PC-9 (cell line): Measurements from ENCODE around the gene TBCK.

Experiments used
- EZH2 ChIP-seq: fragments of 200-600 bp; sonication (generic); IDR thresholded peaks from 2 replicates; pipeline ENCODE4 v1.8.0; 2017; ENCODE audit warnings: antibody characterized with exemption, low read depth
- TF ChIP-seq, protein P1 (sequence below): fragments of 200-600 bp; sonication (generic); conservative IDR thresholded peaks from 2 replicates; pipeline ENCODE4 v1.6.1; 2017; ENCODE audit warnings: mixed run types, antibody characterized with exemption, mild to moderate bottlenecking, moderate library complexity

DNA sequence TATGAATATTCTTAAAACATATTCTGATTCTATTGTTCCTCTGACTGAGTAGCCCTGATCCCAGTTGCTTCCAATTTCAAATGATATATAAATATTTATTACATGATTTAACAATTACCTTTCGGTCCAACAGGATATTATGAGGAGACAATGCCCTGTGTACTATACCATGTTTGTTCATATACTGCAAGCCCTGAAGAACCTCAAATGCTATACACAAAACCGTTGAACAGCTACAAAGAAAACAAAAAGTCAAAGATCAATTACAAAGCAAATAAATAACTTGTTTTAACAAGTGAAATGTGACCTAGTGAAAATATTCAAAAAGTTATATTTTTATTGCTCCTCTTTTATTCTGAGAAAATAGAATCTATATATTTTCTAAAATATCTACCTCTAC, 54.0 kb downstream of the TBCK start:
- TF ChIP-seq, protein P1, sequence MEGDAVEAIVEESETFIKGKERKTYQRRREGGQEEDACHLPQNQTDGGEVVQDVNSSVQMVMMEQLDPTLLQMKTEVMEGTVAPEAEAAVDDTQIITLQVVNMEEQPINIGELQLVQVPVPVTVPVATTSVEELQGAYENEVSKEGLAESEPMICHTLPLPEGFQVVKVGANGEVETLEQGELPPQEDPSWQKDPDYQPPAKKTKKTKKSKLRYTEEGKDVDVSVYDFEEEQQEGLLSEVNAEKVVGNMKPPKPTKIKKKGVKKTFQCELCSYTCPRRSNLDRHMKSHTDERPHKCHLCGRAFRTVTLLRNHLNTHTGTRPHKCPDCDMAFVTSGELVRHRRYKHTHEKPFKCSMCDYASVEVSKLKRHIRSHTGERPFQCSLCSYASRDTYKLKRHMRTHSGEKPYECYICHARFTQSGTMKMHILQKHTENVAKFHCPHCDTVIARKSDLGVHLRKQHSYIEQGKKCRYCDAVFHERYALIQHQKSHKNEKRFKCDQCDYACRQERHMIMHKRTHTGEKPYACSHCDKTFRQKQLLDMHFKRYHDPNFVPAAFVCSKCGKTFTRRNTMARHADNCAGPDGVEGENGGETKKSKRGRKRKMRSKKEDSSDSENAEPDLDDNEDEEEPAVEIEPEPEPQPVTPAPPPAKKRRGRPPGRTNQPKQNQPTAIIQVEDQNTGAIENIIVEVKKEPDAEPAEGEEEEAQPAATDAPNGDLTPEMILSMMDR, result no peak
- no peak for TF ChIP-seq EZH2
